Progenitor cell of endocrine pancreas (in vitro differentiated cells): ENCODE results near the gene RPL10A. TPM values are rescaled to one million over a fixed set of nuclear protein-coding genes. Genes with fewer than 3 reads are reported as not detected.
"Not testable (repeated sequence)": the region's sequence is repeated elsewhere in the genome, so short reads cannot be mapped to it uniquely, and the experiment has no call there.

Experiments used
- DNase-seq: peaks from one replicate; pipeline ENCODE4 v3.0.0; 2021; ENCODE audit warnings: low spot score; ENCODE audit not compliant: unreplicated experiment
- H3K27ac Mint-ChIP-seq: 2 replicates; pipeline ENCODE4 v1.8.0; 2021; ENCODE audit warnings: mild to moderate bottlenecking, moderate library complexity, mixed read lengths
- H3K27me3 Mint-ChIP-seq: 2 replicates; pipeline ENCODE4 v1.8.0; 2021; ENCODE audit warnings: mixed read lengths
- H3K36me3 Mint-ChIP-seq: 2 replicates; pipeline ENCODE4 v1.8.0; 2022; ENCODE audit warnings: mixed read lengths; ENCODE audit not compliant: insufficient read depth
- H3K4me1 Mint-ChIP-seq: 2 replicates; pipeline ENCODE4 v1.8.0; 2021; ENCODE audit warnings: low read depth, mixed read lengths
- H3K4me3 Mint-ChIP-seq: 2 replicates; pipeline ENCODE4 v1.8.0; 2021; ENCODE audit warnings: low read depth, mild to moderate bottlenecking, moderate library complexity, mixed read lengths
- H3K9me3 Mint-ChIP-seq: 2 replicates; pipeline ENCODE4 v1.8.0; 2021; ENCODE audit warnings: low read depth, mixed read lengths
- total RNA-seq: library from RNA; stranded (reverse); gene quantifications from 2 replicates; pipeline ENCODE4 v1.2.1, GENCODE V29; 2021
- TF ChIP-seq, protein P1 (sequence below): fragments of 200-600 bp; sonication (generic); IDR thresholded peaks from one replicate; pipeline ENCODE4 v1.5.0; 2021; ENCODE audit warnings: antibody characterized with exemption, mild to moderate bottlenecking; ENCODE audit not compliant: unreplicated experiment

The RPL10A gene
- total RNA-seq, 1 donor from 2014 or later, result 1,416 TPM

DNA sequence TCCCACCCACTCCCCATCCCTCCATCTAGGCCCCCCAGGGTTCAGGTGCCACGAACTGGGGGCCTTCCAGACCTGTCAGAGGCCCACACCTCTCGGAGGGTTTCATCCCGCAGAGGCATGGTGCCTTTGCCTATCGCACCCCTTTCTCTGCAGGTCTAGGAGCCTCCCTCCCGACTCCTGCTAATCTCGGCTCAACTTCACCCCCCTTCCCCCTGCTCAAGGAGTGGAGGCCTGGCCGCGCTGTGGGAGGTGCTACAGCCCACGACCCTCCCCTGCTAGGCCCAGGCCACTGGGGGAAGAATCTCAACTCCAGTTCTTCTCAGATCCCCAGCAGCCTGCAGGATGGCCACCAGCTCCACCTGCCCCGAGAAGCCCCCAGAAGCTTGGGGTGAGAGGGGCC, 44.5 kb downstream of the RPL10A start, which contains the start of gene TULP1:
TSS of gene TULP1 (minus strand) at position 157 of the 400 bp plus-strand sequence. CDS start at position 119, 38 bp downstream.
- peaks cover 2% of the 10 kb centered on the region for H3K4me1 Mint-ChIP-seq
- TF ChIP-seq, protein P1, sequence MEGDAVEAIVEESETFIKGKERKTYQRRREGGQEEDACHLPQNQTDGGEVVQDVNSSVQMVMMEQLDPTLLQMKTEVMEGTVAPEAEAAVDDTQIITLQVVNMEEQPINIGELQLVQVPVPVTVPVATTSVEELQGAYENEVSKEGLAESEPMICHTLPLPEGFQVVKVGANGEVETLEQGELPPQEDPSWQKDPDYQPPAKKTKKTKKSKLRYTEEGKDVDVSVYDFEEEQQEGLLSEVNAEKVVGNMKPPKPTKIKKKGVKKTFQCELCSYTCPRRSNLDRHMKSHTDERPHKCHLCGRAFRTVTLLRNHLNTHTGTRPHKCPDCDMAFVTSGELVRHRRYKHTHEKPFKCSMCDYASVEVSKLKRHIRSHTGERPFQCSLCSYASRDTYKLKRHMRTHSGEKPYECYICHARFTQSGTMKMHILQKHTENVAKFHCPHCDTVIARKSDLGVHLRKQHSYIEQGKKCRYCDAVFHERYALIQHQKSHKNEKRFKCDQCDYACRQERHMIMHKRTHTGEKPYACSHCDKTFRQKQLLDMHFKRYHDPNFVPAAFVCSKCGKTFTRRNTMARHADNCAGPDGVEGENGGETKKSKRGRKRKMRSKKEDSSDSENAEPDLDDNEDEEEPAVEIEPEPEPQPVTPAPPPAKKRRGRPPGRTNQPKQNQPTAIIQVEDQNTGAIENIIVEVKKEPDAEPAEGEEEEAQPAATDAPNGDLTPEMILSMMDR, result no peak
- no peak within 1 kb of the TSS for H3K27ac Mint-ChIP-seq
- peaks cover 23% of the 10 kb centered on the region for H3K27me3 Mint-ChIP-seq
- H3K4me3 Mint-ChIP-seq, result no peak within 1 kb of the TSS
- no peaks in the 10 kb centered on the region for H3K9me3 Mint-ChIP-seq
- no peak for DNase-seq
- H3K36me3 Mint-ChIP-seq, result no peaks in the 10 kb centered on the region

DNA sequence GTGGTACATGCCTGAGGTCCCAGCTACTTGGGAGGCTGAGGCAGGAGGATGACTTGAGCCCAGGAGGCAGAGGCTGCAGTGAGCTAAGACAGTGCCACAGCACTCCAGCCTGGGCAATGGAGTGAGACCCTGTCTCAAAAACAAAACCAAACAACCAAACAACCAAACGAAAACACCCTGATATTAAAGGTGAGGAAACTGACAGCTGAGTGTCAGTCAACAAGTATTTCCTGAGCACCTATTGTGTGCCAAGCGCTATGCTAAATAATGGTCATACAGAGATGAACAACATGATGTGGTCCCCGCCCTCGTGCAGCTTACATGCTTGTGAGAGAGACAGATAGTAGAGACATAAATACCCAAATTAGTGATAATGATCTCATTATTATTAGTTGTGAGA, 46.4 kb downstream of the RPL10A start:
- Mint-ChIP-seq H3K4me1 (no peaks in the 10 kb centered on the region), H3K4me3 (no peak overlapping the region), H3K36me3 (no peaks in the 10 kb centered on the region), H3K9me3 (no peaks in the 10 kb centered on the region), H3K27ac (no peak overlapping the region), H3K27me3 (peaks cover 13% of the 10 kb centered on the region)
- TF ChIP-seq, protein P1, result no peak
- DNase-seq, result no peak

DNA sequence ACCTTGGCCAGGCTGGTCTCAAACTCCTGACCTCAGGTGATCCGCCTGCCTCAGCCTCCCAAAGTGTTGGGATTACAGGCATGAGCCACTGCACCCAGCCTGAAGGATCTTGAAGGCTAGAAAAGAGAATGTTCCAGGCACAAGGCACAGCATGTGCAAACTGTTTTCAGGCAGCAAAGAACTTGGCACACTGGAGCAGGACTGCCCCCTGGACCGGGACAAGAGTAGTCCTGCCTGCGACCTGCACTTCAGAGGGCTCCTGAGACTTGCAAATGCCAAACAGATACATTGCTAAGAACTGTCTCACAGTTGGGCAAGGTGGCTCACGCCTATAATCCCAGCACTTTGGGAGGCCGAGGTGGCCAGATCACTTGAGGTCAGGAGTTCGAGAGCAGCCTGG, 47.7 kb downstream of the RPL10A start:
- not testable (repeated sequence) for H3K27me3 Mint-ChIP-seq, H3K4me1 Mint-ChIP-seq, H3K4me3 Mint-ChIP-seq, H3K9me3 Mint-ChIP-seq, DNase-seq, H3K27ac Mint-ChIP-seq, H3K36me3 Mint-ChIP-seq

DNA sequence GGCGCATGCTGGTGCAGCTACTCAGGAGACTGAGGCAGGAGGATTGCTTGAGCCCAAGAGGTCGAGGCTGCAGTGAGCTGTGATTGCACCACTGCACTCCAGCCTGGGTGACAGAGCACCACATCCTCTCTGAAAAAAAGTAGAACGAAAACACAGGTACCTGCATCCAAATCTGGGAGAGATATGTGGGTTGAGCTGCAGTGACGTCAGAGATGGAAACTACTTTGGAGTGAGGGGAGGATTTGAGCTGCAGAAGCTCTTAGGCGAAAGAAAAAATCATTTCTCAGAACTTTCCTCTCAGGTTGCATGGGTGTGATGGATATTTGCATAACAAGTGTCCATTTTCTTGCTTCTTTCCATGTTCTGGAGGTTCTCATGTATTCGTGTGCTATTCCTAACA, 48.5 kb downstream of the RPL10A start:
- H3K9me3 Mint-ChIP-seq, result no peaks in the 10 kb centered on the region
- no peak for DNase-seq
- H3K27ac Mint-ChIP-seq, result no peak overlapping the region
- TF ChIP-seq, protein P1, result no peak
- no peak overlapping the region for H3K4me3 Mint-ChIP-seq
- H3K4me1 Mint-ChIP-seq, result no peaks in the 10 kb centered on the region
- H3K36me3 Mint-ChIP-seq, result no peaks in the 10 kb centered on the region
- peaks cover 7% of the 10 kb centered on the region for H3K27me3 Mint-ChIP-seq

DNA sequence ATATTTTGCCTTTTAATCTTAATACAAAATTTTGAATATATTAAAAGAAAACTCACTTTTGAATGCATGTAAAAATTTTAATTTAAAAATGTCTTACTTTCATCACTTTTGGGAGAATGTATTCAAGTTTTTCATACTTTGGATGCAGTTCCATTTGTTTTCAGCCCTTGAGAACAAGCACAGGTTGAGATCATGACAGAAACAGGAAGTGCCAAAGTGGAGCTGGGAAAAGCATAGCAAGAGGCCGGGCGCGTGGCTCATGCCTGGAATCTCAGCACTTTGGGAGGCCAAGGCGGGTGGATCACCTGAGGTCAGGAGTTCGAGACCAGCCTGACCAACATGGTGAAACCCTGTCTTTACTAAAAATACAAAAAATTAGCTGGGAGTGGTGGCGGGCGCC, 49.8 kb downstream of the RPL10A start:
- H3K36me3 Mint-ChIP-seq, H3K9me3 Mint-ChIP-seq, DNase-seq, H3K4me1 Mint-ChIP-seq, H3K27ac Mint-ChIP-seq, H3K4me3 Mint-ChIP-seq: not testable (repeated sequence)
- peaks cover 14% of the 10 kb centered on the region for H3K27me3 Mint-ChIP-seq

DNA sequence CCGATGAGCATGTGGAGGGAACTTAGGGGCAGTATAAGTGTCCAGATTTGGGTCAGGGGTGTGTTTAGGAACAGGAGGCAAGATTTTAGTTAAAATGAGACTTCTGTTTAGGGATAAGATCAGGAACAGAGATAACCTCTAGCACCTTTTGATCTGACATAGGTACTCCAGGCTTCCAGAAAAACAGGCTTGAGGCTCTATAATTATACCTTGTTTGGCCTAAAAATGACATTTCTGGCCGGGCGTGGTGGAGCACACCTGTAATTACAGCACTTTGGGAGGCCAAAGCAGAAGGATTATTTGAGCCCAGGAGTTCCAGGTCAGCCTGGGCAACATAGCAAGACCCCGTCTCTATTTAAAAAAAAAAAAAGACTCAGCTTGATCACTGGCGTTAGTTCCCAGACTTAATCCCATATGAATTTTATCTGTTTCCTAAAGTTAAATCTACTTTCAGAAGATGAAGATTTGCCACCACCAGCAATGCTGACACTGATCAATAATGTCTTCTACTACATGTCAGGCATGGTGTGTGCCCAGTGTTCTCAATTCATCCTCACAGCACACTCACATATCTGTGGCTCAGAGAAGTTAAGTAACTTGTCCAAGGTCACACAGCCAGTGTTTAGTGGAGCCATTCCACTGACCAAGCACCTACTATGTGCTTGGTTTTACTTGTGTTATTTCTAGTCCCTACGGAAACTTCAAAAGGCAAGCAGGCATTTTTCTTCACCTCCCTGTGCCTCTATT, 50.5 kb downstream of the RPL10A start:
- DNase-seq, result no peak
- Mint-ChIP-seq H3K4me3 (no peak overlapping the region), H3K4me1 (no peaks in the 10 kb centered on the region), H3K27ac (no peak overlapping the region), H3K9me3 (no peaks in the 10 kb centered on the region), H3K27me3 (peaks cover 15% of the 10 kb centered on the region), H3K36me3 (no peaks in the 10 kb centered on the region)
- TF ChIP-seq, protein P1, result no peak
